ENCODE data around the gene HOMER2. TPM values are rescaled to one million over a fixed set of nuclear protein-coding genes. Genes with fewer than 3 reads are reported as not detected.

HOMER2 gene
- polyA plus RNA-seq, 3 donors = 0.92 to 2.4 (median 1.6) TPM

- no peaks in the 10 kb centered on the region for H3K4me1 Mint-ChIP-seq
- H3K4me3 Mint-ChIP-seq = no peak overlapping the region
- intact Hi-C loops (cut with micrococcal nuclease) = no loop called here
- 100% methylated on average over 1 of the region's 2 CpGs for WGBS (ENCODE audit: insufficient coverage)
- H3K9ac ChIP-seq (ENCODE audit: insufficient read depth, low read length, poor library complexity, severe bottlenecking) = no peak overlapping the region
- H3K27me3 ChIP-seq (ENCODE audit: control insufficient read depth in 2 of 2, insufficient read depth in 2 of 2, low read length in 2 of 2) = no peaks in the 10 kb centered on the region
- H2AFZ ChIP-seq (ENCODE audit: insufficient read depth, low read depth, low read length, poor library complexity, severe bottlenecking) = no peak overlapping the region
- no peaks in the 10 kb centered on the region for H3K79me2 ChIP-seq (ENCODE audit: insufficient read depth, low read length)
- H3K4me3 ChIP-seq (replicated peaks in 1 of 3; ENCODE audit: low read depth in 2 of 3, low read length in 3 of 3) = no peak overlapping the region
- no peak for DNase-seq
- no peak for TF ChIP-seq CTCF (IDR thresholded peaks at IDR 0.05)
- H3K4me1 ChIP-seq (ENCODE audit: control insufficient read depth in 1 of 2, insufficient read depth in 2 of 2, low read length in 2 of 2) = no peaks in the 10 kb centered on the region
- H3K27me3 Mint-ChIP-seq (ENCODE audit: low read depth in 3 of 3) = peaks cover 0 to 4% (median 4%) of the 10 kb centered on the region in 3 donors
- H3K27ac ChIP-seq (ENCODE audit: low read depth in 1 of 2, low read length in 2 of 2) = no peak overlapping the region
- H3K9me3 Mint-ChIP-seq = peaks cover 0 to 2% (median 0%) of the 10 kb centered on the region in 7 donors
- H4K20me1 ChIP-seq (ENCODE audit: insufficient read depth, low read length) = no peaks in the 10 kb centered on the region
- no peak overlapping the region for H3K27ac Mint-ChIP-seq
- no peaks in the 10 kb centered on the region for H3K9me3 ChIP-seq (replicated peaks in 1 of 2; ENCODE audit: control insufficient read depth in 1 of 2, insufficient read depth in 1 of 2, low read length in 2 of 2)
- no peaks in the 10 kb centered on the region for H3K36me3 Mint-ChIP-seq
- no peaks in the 10 kb centered on the region for H3K36me3 ChIP-seq (replicated peaks in 1 of 2; ENCODE audit: control insufficient read depth in 1 of 2, insufficient read depth in 2 of 2, low read length in 2 of 2)
- no peak overlapping the region for H3K4me2 ChIP-seq (replicated peaks; ENCODE audit: extremely low read depth, low read length, poor library complexity, severe bottlenecking)
Observed at GRCh38 chr15:82930461-82930860, 22.1 kb downstream of the HOMER2 start.

DNA sequence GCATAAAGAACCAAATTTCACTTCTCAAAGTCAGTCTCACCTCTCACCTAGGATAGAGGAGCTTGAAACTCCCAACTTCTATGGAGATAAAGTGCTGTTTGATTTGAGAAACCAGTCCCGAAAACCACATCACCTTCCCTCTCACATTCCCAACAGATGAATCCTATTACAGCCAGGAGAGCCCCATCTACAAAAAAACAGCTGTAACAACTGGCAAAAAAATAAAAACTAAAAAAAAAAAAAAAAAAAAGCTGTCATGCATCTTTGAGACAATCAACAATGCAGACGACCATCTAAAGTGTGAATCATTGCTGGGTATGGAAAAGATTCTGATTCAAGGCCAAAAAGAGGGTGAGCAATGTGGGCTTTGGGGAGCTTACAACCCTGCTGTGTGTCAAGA lies 23.8 kb downstream of the HOMER2 start:
- Histone ChIP-seq H3K27ac (ENCODE audit: low read depth in 1 of 2, low read length in 2 of 2) (no peak overlapping the region), H3K4me3 (replicated peaks in 1 of 3; ENCODE audit: low read depth in 2 of 3, low read length in 3 of 3) (no peak overlapping the region), H3K79me2 (ENCODE audit: insufficient read depth, low read length) (no peaks in the 10 kb centered on the region), H3K4me1 (ENCODE audit: control insufficient read depth in 1 of 2, insufficient read depth in 2 of 2, low read length in 2 of 2) (no peaks in the 10 kb centered on the region), H4K20me1 (ENCODE audit: insufficient read depth, low read length) (no peaks in the 10 kb centered on the region), H3K9me3 (replicated peaks in 1 of 2; ENCODE audit: control insufficient read depth in 1 of 2, insufficient read depth in 1 of 2, low read length in 2 of 2) (no peaks in the 10 kb centered on the region), H3K9ac (ENCODE audit: insufficient read depth, low read length, poor library complexity, severe bottlenecking) (no peak overlapping the region), H2AFZ (ENCODE audit: insufficient read depth, low read depth, low read length, poor library complexity, severe bottlenecking) (no peak overlapping the region), H3K27me3 (ENCODE audit: control insufficient read depth in 2 of 2, insufficient read depth in 2 of 2, low read length in 2 of 2) (no peaks in the 10 kb centered on the region), H3K4me2 (replicated peaks; ENCODE audit: extremely low read depth, low read length, poor library complexity, severe bottlenecking) (no peak overlapping the region), H3K36me3 (replicated peaks in 1 of 2; ENCODE audit: control insufficient read depth in 1 of 2, insufficient read depth in 2 of 2, low read length in 2 of 2) (no peaks in the 10 kb centered on the region)
- no peak for TF ChIP-seq CTCF (IDR thresholded peaks at IDR 0.05)
- no peaks in the 10 kb centered on the region for H3K4me1 Mint-ChIP-seq
- no peaks in the 10 kb centered on the region for H3K36me3 Mint-ChIP-seq
- H3K9me3 Mint-ChIP-seq = peaks cover 0 to 2% (median 0%) of the 10 kb centered on the region in 7 donors
- H3K27ac Mint-ChIP-seq = no peak overlapping the region
- H3K4me3 Mint-ChIP-seq = no peak overlapping the region
- no peak for DNase-seq
- intact Hi-C loops (cut with micrococcal nuclease) = no loop called here
- H3K27me3 Mint-ChIP-seq (ENCODE audit: low read depth in 3 of 3) = peaks cover 0 to 4% (median 2%) of the 10 kb centered on the region in 3 donors
- 100% methylated on average over 1 of the region's 2 CpGs for WGBS (ENCODE audit: insufficient coverage)

Measured in CD14-positive monocyte (primary cell).